ENCODE data around the gene PITPNC1.
"Not testable (repeated sequence)": the region's sequence is repeated elsewhere in the genome, so short reads cannot be mapped to it uniquely, and the experiment has no call there.

Gene PITPNC1

DNA sequence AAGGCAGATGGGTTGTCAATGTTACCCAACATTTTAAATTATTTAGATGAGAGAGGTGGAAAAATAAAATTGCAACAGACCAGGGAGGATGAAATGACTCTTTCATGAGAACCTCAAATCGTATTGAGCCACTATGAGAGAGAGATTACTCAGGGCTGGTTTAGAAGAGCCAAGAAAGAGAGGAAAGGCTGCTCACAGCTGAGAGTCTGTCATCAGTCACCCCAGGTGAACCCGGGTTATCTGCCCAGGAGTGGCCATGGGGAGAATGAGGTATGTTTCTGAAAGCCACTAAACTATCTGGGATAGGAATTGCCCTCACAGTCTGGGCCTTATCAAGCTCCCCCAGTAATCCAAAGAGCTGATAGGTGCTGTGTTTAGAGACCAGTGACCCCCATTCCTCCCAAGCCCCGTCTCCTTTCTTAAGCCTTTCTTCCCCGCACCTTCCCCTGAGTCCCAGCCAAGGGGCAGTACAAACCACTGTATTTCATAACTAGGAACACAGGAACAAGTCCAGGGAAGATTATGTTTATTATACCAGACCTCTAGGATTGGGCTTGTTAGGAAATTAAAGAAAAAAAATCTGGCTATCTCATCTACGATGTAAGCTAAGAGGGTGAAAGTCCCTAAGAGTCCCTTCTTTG lies 181.8 kb downstream of the PITPNC1 start:
- no peak for DNase-seq

DNA sequence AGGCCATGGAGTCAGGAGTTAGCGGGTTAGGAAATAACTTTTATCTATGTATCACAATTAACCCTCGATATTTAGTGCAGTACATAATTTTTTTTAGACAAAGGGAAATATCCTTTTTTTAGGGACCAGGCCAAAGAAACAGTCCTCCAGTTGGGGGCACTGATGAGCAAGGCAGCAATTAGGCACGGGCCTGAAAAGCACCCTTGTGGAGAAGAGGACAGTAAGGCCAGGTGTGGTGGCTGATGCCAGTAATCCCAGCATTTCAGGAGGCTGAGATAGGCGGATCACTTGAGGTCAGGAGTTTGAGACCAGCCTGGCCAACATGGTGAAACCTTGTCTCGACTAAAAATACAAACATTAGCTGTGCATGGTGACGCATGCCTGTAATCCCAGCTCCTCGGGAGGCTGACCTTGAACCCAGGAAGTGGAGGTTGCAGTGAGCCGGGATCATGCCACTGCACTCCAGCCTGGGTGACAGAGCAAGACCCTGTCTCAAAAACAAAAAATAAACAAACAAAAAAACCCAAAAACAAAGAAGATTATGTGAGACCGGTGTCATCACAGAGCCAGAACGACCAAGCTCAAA lies 182.4 kb downstream of the PITPNC1 start:
- DNase-seq: no peak

- no peak for DNase-seq
These were observed 184.9 kb downstream of the PITPNC1 start for GRCh38 chr17:67562005-67562404.

DNA sequence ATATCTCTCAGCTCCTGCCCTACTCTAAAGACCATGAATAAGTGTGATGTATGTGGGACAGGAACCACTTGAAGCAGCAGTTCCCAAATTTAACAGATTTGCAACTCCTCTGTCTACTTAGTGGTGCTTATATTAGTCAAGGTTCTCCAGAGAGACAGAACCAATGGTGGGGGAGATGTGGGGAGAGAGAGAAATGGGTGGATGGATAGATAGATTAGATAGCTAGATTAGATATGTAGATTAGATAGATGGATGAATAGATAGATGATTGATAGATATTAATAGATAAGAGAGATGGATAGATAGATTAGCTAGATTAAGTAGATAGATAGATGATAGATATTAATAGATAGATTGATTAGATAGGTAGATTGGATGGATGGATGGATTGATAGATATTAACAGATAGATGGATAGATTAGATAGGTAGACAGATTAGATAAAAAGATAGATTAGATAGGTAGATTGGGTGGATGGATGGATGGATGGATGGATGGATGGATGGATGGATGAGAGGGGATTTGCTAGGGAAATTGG lies 186.7 kb downstream of the PITPNC1 start:
- no peak for DNase-seq

- no peak for DNase-seq
These were observed 188.0 kb downstream of the PITPNC1 start for GRCh38 chr17:67565068-67565467.

DNA sequence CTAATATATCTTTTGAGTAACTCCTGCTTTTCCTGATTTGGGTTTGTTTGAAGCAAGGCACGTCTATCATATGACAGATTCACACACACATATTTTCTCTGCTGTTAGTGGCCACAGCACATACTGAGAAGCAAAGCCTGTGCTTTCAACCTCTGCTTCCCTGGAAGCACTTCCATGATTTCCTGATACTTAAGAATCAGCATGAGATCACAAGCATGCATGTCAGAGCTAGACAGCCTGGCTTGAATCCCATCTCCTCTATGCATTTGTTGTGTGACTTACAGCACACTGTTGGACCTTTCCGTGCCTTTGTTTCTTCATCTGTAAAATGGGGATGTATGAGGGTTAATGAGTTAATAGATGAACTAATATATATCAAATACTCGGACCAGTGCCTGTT lies 189.6 kb downstream of the PITPNC1 start:
- DNase-seq: no peak

- no peak for DNase-seq
These were observed 192.0 kb downstream of the PITPNC1 start for GRCh38 chr17:67569015-67569451.

DNA sequence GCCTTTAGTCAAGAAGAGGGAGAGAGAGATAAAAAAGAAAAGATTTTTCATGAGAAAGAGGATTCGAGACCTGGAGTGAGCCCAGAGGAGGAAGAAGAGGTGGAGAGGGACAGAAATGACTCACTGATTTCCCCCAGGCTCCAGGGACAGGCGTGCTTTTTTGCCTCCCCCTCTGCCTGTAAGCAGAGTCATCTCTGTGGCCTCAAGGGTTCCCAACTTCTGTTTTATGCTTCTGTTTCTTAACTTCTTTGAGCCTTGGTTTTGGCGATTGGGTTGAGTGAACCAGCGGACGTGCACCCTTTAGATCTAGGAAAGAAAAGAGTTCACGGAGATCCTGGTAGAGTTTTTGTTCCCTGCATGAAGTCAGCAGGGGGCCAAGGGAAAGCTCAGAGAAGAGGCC lies 192.8 kb downstream of the PITPNC1 start:
- DNase-seq: no peak

GRCh38 chr17:67570797-67571196 lies 193.7 kb downstream of the PITPNC1 start:
- DNase-seq: no peak

DNA sequence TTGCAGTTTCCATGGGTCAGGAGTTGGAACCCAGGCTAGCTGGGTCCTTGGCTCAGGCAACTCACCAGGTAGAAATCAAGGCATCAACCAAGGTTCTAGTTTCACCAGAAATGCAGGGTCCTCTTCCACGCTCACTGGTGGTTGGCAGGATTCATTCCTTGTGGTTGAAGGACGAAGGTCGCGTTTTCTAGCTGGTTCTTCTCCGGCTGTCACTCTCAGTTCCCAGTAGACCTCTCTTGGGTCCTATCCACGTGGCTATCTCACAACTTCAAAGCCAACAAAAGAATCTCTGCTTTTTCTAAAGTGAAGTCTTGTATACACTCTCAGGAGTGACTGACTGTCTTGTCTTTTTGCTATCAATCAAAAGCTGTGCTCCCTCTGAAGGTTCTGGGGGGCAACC lies 194.4 kb downstream of the PITPNC1 start:
- DNase-seq: no peak

- DNase-seq: no peak
These were observed 197.0 kb downstream of the PITPNC1 start for GRCh38 chr17:67573987-67574657.

GRCh38 chr17:67574658-67575293 lies 197.7 kb downstream of the PITPNC1 start:
- DNase-seq: no peak

- DNase-seq: no peak
These were observed 198.2 kb downstream of the PITPNC1 start for GRCh38 chr17:67575325-67575724.

GRCh38 chr17:67576471-67577115 lies 199.5 kb downstream of the PITPNC1 start:
- no peak for DNase-seq

GRCh38 chr17:67577429-67578141 lies 200.5 kb downstream of the PITPNC1 start:
- no peak for DNase-seq

GRCh38 chr17:67578142-67578457 lies 201.0 kb downstream of the PITPNC1 start:
- no peak for DNase-seq

DNA sequence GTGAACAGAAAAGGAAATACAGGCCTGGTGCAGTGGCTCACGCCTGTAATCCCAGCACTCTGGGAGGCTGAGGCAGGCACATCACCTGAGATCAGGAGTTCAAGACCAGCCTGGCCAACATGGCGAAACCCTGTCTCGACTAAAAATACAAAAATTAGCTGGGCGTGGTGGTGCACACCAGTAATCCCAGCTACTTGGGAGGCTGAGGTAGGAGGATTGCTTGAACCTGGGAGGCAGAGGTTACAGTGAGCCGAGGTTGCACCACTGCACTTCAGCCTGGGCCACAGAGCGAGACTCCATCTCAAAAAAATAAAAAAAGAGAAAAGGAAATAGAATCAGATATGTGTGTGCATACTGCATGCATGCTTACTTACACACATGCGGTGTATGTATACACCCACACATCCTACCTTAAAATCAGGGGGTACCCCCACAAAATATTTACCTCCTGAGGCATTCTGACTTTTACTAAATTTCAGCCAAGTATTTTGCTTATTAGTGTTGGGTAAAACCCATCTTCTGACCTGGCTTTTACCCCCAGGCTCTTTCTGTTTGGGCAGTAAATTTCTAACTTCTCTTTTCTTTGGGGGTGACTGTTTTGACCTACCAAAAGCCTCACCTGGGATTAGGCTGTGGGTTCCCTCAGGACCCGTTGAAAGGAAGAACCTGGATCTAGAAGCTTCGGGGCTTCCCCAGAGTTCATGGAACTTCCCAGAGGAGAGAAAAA lies 201.8 kb downstream of the PITPNC1 start:
- DNase-seq: not testable (repeated sequence)

GRCh38 chr17:67582673-67583081 lies 205.6 kb downstream of the PITPNC1 start:
- no peak for DNase-seq

GRCh38 chr17:67585077-67585602 lies 208.1 kb downstream of the PITPNC1 start:
- DNase-seq: no peak

DNA sequence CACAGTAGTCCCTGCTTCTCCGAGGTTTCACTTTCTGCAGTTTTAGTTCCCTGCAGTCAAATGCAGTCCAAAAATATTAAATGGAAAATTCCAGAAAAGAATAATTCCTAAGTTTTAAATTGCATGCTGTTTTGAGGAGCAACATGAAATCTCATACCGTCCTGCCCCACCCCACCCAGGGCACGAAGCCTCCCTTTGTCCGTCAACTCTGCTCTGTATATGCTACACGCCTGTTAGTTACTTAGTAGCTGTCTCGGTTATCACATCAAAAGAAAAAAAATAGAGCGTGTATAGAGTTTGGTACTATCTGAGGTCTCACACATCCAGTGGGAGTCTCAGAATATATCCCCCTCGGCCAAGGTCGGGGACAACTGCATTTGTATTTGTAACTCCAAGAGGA lies 211.2 kb downstream of the PITPNC1 start:
- no peak for DNase-seq

DNA sequence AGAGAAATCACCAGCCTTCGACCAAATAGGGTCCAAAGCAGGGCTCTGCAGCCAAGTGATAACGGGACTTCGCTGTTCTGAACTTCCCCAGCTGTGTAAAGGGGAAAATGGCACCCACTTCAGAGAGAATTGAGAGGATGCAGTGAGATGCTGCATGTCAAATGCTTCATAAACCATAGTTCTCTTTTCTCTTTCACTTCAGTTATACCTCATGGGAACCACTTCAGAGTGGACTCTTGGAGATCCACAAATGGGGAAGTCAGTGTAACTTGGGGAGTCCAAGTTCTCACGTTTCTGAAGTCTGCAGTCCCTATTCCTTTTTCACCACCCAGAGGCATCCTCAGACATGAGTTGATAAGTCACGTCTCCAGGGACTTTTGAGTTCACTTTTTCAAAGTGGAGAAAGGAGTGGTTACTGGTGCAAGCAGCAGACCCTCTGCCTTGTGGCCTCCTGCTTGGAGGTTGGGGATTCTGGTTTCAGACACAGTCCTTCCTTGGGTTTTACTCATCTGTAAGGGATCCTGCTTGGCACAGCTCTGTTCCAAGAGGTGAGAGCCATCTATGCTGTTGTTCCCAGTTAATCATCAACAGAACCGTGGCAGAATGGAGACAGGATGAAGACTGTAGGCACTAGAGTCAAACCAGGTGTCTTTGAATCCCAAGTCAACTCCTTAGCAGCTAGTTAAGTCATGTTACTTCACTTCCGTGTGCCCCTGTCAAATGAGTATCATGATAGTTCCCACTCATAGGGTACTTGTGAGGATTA lies 217.2 kb downstream of the PITPNC1 start:
- DNase-seq: no peak

Measured in NK-92 treated with Interleukin-12 subunit alpha and Interleukin-12 subunit beta, amount 100 ng/mL, for 24 hours (cell line).